Vagina (tissue), 2 donors: ENCODE results near the gene PARD6A.

Experiments used
- CTCF ChIP-seq, 3 experiments: fragments of 450-650 bp in 2 of 3; fragments of 200-600 bp in 1 of 3; sonication (generic) in 1 of 3; IDR thresholded peaks; one replicate each; pipeline ENCODE4 v1.5.1; 2017 to 2019; ENCODE audit warnings: antibody characterized with exemption in 3 of 3, mild to moderate bottlenecking in 2 of 3, moderate library complexity in 2 of 3
- POLR2A ChIP-seq, 2 donors: fragments of 450-650 bp; IDR thresholded peaks; one replicate each; pipeline ENCODE4 v1.6.1; 2017; ENCODE audit warnings: antibody characterized with exemption in 2 of 2, mild to moderate bottlenecking in 2 of 2, moderate library complexity in 2 of 2
- POLR2AphosphoS5 ChIP-seq, 2 donors: sonication (generic); formaldehyde crosslinking; IDR thresholded peaks; one replicate each; pipeline ENCODE4 v1.9.0; 2017; ENCODE audit warnings: antibody characterized with exemption in 2 of 2, mild to moderate bottlenecking in 2 of 2, low read depth in 1 of 2; ENCODE audit not compliant: insufficient read depth in 1 of 2

GRCh38 chr16:67664871-67665270 is 4.1 kb downstream of the PARD6A start:
- TF ChIP-seq POLR2A (IDR thresholded peaks at IDR 0.05) (no peak), CTCF (IDR thresholded peaks at IDR 0.05) (no peak), POLR2AphosphoS5 (IDR thresholded peaks at IDR 0.05; ENCODE audit: insufficient read depth in 1 of 2, low read depth in 1 of 2) (no peak)
